ENCODE data around the gene BPIFB3.

- TF ChIP-seq TCF7L2 (IDR thresholded peaks at IDR 0.05; ENCODE audit: low read depth, low read length) (no peak), POLR2AphosphoS5 (IDR thresholded peaks at IDR 0.05; ENCODE audit: low read depth, low read length) (no peak)
- TF ChIP-seq, protein P1, sequence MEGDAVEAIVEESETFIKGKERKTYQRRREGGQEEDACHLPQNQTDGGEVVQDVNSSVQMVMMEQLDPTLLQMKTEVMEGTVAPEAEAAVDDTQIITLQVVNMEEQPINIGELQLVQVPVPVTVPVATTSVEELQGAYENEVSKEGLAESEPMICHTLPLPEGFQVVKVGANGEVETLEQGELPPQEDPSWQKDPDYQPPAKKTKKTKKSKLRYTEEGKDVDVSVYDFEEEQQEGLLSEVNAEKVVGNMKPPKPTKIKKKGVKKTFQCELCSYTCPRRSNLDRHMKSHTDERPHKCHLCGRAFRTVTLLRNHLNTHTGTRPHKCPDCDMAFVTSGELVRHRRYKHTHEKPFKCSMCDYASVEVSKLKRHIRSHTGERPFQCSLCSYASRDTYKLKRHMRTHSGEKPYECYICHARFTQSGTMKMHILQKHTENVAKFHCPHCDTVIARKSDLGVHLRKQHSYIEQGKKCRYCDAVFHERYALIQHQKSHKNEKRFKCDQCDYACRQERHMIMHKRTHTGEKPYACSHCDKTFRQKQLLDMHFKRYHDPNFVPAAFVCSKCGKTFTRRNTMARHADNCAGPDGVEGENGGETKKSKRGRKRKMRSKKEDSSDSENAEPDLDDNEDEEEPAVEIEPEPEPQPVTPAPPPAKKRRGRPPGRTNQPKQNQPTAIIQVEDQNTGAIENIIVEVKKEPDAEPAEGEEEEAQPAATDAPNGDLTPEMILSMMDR (IDR thresholded peaks at IDR 0.05), result no peak
These were observed 46.0 kb upstream of the BPIFB3 start, which contains the start of gene BPIFB2 for GRCh38 chr20:33007376-33008335.

Measured in Panc1 (cell line).